AG10803 (cell line): ENCODE data around the gene KHDC1.
"Not testable (repeated sequence)": the region's sequence is repeated elsewhere in the genome, so short reads cannot be mapped to it uniquely, and the experiment has no call there.

Experiments
- DNase-seq: peaks from one replicate; pipeline ENCODE4 v3.0.0; 2010; ENCODE audit warnings: low read depth
- H3K4me3 ChIP-seq: 2 replicates; pipeline ENCODE4 v1.5.1; 2011; ENCODE audit warnings: mild to moderate bottlenecking, low read length, control low read depth
- TF ChIP-seq, protein P1 (sequence below): conservative IDR thresholded peaks from 2 replicates; pipeline ENCODE4 v1.5.1; 2011; ENCODE audit warnings: mild to moderate bottlenecking, low read length, control low read depth, inconsistent platforms

Gene KHDC1

DNA sequence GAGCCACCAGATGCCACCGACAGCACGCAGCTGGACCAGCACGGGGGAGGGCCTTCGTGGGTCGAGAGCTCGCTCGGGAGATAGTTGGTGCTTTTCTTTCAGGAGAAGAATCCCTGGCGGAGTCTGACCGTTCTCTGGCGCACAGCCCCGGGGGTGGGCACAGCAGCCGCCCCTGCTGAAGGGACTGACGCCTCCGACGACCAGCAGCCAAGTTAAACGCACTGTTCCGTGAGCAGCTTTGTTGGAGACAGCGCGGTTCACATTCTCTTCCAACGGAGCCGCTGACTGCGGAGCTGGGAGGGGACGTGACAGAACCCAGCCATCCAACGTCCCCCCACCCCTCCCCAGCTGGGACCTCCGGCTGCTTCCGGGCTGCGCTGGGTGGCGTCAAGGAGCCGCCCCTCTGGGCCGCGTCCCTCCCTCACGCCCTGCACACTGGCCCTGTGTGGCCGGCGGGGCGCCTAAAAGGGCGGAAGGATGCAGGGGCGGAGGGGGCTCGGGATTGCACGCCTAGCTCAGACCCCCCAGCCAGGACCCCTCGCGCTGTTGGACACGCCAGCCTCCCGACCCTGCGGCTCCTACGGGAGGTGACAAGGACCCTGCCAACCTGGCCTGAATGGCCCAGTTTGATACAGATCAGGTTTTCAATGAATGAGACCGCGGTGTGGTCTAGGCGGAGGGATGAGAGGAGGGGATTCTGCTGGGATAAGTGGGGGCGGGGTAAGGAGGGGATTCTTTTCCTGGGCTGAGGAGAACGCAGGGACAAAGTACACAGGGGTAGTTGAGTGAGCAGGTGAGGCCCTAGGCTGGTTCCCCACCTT is 36.4 kb upstream of the KHDC1 start:
- TF ChIP-seq, protein P1, sequence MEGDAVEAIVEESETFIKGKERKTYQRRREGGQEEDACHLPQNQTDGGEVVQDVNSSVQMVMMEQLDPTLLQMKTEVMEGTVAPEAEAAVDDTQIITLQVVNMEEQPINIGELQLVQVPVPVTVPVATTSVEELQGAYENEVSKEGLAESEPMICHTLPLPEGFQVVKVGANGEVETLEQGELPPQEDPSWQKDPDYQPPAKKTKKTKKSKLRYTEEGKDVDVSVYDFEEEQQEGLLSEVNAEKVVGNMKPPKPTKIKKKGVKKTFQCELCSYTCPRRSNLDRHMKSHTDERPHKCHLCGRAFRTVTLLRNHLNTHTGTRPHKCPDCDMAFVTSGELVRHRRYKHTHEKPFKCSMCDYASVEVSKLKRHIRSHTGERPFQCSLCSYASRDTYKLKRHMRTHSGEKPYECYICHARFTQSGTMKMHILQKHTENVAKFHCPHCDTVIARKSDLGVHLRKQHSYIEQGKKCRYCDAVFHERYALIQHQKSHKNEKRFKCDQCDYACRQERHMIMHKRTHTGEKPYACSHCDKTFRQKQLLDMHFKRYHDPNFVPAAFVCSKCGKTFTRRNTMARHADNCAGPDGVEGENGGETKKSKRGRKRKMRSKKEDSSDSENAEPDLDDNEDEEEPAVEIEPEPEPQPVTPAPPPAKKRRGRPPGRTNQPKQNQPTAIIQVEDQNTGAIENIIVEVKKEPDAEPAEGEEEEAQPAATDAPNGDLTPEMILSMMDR = no peak
- DNase-seq = no peak
- H3K4me3 ChIP-seq = peak overlapping the region; percentile 56

DNA sequence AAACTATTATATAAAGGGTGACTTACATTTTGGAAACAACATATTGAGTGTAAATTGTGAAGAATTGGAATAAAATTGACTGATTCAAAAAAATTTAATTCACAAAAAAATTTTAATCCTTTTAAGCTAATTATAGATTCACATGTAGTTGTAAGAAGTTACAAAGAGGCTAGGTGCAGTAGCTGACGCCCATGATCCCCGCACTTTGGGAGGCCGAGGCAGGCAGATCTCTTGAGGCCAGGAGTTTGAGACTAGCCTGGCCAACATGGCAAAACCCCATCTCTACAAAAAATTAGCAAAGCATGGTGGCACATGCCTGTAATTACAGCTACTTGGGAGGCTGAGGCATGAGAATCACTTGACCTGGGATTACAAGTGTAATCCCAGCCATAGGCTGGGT is 30.3 kb upstream of the KHDC1 start:
- TF ChIP-seq, protein P1 = no peak
- no peak overlapping the region for H3K4me3 ChIP-seq
- DNase-seq = no peak

DNA sequence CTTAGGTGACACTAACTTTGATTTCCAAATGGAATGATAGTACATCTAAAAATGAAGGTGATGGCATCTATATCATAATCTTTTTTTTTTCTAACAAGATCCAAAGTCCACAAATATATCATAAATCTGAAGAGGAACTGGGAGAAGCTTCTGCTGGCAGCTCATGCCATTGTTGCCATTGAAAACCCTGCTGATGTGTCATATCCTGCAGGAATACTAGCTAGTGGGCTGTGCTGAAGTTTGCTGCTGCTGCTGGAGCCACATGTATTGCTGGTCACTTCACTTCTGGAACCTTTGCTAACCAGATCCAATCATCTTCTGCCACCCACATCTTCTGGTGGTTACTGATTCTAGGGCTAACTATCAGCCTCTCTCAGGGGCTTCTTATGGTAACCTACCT is 27.4 kb upstream of the KHDC1 start:
- TF ChIP-seq, protein P1 = no peak
- H3K4me3 ChIP-seq = no peak overlapping the region
- DNase-seq = peak; percentile 25

DNA sequence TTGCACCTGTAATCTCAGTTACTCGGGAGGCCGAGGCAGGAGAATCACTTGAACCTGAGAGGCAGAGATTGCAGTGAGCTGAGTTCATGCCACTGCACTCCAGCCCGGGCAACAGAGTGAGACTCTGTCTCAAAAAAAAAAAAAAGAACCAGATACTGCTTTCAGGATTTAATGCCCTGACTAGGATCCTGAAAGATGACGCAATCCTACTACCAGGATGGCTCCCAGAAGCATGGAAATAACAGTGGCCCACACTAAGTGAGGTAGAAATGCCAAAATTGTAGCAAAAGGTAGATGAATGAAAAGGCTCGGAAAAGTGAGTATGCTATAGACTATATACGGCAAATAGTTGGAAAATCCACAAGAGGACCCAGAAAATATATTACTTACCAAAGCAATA is 23.8 kb upstream of the KHDC1 start:
- H3K4me3 ChIP-seq = no peak overlapping the region
- peak; percentile 14 for DNase-seq
- TF ChIP-seq, protein P1 = no peak

DNA sequence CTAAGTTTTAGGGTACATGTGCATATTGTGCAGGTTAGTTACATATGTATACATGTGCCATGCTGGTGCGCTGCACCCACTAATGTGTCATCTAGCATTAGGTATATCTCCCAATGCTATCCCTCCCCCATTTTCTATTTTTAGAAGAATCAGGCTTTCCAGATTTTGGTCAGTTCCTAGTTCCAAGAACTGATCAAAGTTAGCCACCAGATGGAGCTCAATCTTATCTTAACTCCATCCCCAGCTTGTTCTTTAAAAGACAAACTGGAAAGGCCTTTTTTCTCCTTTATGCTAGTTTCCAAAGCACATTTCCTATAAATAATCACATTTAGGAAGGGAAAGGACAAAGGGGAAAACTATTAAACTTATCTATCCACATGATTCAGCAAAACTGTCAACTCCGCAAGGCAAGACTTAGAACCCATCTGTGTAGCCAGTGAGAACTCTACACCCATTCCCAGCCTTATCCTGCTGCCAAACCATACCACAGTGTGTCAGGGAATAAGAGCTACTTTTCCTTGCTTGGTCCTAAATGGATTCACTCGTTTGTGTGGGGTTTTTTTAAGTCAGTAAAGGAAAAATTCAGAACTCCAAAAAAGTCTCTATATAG is 22.8 kb upstream of the KHDC1 start:
- TF ChIP-seq, protein P1 = peak; percentile 67
- peak; percentile 69 for DNase-seq
- no peak overlapping the region for H3K4me3 ChIP-seq

DNA sequence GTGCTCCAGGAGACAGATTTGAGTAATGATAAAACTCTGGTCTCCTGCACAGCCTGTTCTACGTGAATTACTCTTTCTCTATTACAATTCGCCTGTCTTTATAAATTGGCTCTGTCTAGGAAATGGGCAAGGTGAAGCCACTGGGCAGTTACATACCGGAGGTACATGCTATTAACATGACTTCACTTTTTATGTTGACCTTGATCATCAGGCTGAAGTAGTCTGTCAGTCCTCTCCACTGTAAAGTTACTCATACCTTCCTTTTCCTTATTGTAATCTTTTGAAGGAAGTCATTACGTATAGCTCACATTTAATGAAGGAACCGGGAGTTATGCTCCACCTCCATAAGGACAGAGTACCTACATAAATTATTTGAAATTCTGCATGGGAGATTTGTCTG is 19.9 kb upstream of the KHDC1 start:
- H3K4me3 ChIP-seq = no peak overlapping the region
- TF ChIP-seq, protein P1 = no peak
- DNase-seq = no peak

DNA sequence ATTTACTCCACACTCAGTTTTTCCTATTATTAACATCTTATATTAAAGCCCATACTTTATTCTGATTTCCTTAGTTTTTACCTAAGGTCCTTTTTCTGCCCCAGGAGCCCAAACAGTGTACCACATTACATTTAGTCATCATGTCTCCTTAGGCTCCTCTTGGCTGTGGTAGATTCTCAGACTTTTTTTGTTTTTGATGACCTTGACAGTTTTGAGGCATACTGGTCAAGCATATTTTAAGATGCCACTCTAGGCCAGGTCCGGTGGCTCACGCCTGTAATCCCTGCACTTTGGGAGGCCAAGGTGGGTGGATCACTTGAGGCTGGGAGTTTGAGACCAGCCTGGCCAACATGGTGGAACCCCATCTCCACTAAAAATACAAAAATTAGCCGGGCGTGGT is 18.7 kb upstream of the KHDC1 start:
- not testable (repeated sequence) for H3K4me3 ChIP-seq, DNase-seq

DNA sequence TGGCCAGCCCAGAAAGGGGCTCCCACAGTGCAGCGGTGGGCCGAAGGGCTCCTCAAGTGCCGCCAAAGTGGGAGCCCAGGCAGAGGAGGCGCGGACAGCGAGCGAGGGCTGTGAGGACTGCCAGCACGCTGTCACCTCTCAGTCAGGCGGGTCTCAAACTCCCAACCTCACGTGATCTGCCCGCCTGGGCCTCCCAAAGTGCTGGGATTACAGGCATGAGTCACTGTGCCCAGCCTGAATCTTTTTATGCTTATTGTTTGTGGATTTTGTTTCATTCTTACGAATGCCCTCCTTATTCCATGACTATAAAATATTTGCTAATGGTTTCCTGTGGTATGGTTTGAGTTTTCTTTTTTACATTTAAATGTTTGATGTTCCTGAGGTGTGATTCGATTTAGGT is 6.3 kb upstream of the KHDC1 start:
- not testable (repeated sequence) for H3K4me3 ChIP-seq, DNase-seq

DNA sequence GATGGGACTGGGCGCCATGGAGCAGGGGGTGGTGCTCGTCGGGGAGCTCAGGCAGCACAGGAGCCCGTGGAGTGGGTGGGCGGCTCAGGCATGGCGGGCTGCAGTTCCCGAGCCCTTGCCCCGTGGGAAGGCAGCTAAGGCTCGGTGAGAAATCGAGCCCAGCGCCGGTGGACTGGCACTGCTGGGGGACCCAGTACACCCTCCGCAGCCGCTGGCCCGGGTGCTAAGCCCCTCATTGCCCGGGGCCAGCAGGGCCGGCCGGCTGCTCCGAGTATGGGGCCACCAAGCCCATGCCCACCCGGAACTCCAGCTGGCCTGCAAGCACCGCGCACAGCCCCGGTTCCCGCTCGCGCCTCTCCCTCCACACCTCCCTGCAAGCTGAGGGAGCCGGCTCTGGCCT is 5.9 kb upstream of the KHDC1 start:
- not testable (repeated sequence) for H3K4me3 ChIP-seq, DNase-seq
